ENCODE data around the gene CDH20. TPM values are rescaled to one million over a fixed set of nuclear protein-coding genes. Genes with fewer than 3 reads are reported as not detected.

Gene CDH20
- polyA plus RNA-seq, 1 experiment = 0.02 TPM

- ChIA-PET CTCF (interaction anchor here (1.0 to 2.9 kb wide), 5 partner anchors 8 to 589 kb away, joined by 3 to 11 read pairs (median 4); no protein-coding TSS in a partner anchor), POLR2A (no interaction called here)
- H3K36me3 ChIP-seq (ENCODE audit: control insufficient read depth, insufficient read depth, low read length) = no peaks in the 10 kb centered on the region
- no peak for DNase-seq (ENCODE audit: low read depth)
- no peaks in the 10 kb centered on the region for H3K27me3 ChIP-seq (ENCODE audit: control insufficient read depth, insufficient read depth, low read length)
- H3K4me3 ChIP-seq (ENCODE audit: low read depth, low read length) = no peak overlapping the region
- no peak for TF ChIP-seq CTCF (IDR thresholded peaks at IDR 0.05; ENCODE audit: insufficient read depth, low read depth, low read length)
Observed at GRCh38 chr18:61542596-61542995, 209.4 kb downstream of the CDH20 start.

GRCh38 chr18:61543518-61543917 lies 210.3 kb downstream of the CDH20 start:
- Histone ChIP-seq H3K4me3 (ENCODE audit: low read depth, low read length) (no peak overlapping the region), H3K27me3 (ENCODE audit: control insufficient read depth, insufficient read depth, low read length) (no peaks in the 10 kb centered on the region), H3K36me3 (ENCODE audit: control insufficient read depth, insufficient read depth, low read length) (no peaks in the 10 kb centered on the region)
- no peak for TF ChIP-seq CTCF (IDR thresholded peaks at IDR 0.05; ENCODE audit: insufficient read depth, low read depth, low read length)
- ChIA-PET POLR2A (no interaction called here), CTCF (interaction anchor here (1.0 to 2.9 kb wide), 5 partner anchors 9 to 588 kb away, joined by 3 to 11 read pairs (median 4); no protein-coding TSS in a partner anchor)
- DNase-seq (ENCODE audit: low read depth) = no peak

- Histone ChIP-seq H3K36me3 (ENCODE audit: control insufficient read depth, insufficient read depth, low read length) (no peaks in the 10 kb centered on the region), H3K4me3 (ENCODE audit: low read depth, low read length) (no peak overlapping the region), H3K27me3 (ENCODE audit: control insufficient read depth, insufficient read depth, low read length) (no peaks in the 10 kb centered on the region)
- ChIA-PET CTCF (interaction anchor here (2.9 kb wide), 1 partner anchor 8 kb away, joined by 11 read pairs; no protein-coding TSS in a partner anchor), POLR2A (no interaction called here)
- DNase-seq (ENCODE audit: low read depth) = no peak
- TF ChIP-seq CTCF (IDR thresholded peaks at IDR 0.05; ENCODE audit: insufficient read depth, low read depth, low read length) = no peak
Observed at GRCh38 chr18:61544178-61544577, 210.9 kb downstream of the CDH20 start.

GRCh38 chr18:61545281-61546245 lies 212.3 kb downstream of the CDH20 start:
- ChIA-PET POLR2A (no interaction called here), CTCF (interaction anchor here (0.6 kb wide), 1 partner anchor 456 kb away, joined by 3 read pairs; no protein-coding TSS in a partner anchor)
- Histone ChIP-seq H3K4me3 (ENCODE audit: low read depth, low read length) (no peak overlapping the region), H3K27me3 (ENCODE audit: control insufficient read depth, insufficient read depth, low read length) (no peaks in the 10 kb centered on the region), H3K36me3 (ENCODE audit: control insufficient read depth, insufficient read depth, low read length) (no peaks in the 10 kb centered on the region)
- no peak for TF ChIP-seq CTCF (IDR thresholded peaks at IDR 0.05; ENCODE audit: insufficient read depth, low read depth, low read length)
- no peak for DNase-seq (ENCODE audit: low read depth)

GRCh38 chr18:61546590-61546989 lies 213.4 kb downstream of the CDH20 start:
- CTCF ChIA-PET = interaction anchor here (0.6 kb wide), 1 partner anchor 455 kb away, joined by 3 read pairs; no protein-coding TSS in a partner anchor
- peak; percentile 31 for DNase-seq (ENCODE audit: low read depth)
- H3K36me3 ChIP-seq (ENCODE audit: control insufficient read depth, insufficient read depth, low read length) = no peaks in the 10 kb centered on the region
- H3K27me3 ChIP-seq (ENCODE audit: control insufficient read depth, insufficient read depth, low read length) = no peaks in the 10 kb centered on the region; the same call in 1 of the 2 replicates
- no peak overlapping the region for H3K4me3 ChIP-seq (ENCODE audit: low read depth, low read length)
- TF ChIP-seq CTCF (IDR thresholded peaks at IDR 0.05; ENCODE audit: insufficient read depth, low read depth, low read length) = no peak
- POLR2A ChIA-PET = no interaction called here
